SU-DHL-6 (cell line): ENCODE data around the gene RWDD4.

ENCODE experiments used
- H2AFZ ChIP-seq: fragments of 200-600 bp; sonication (generic); 2 replicates; pipeline ENCODE4 v1.6.1; 2014; ENCODE audit warnings: low read depth, mild to moderate bottlenecking, moderate library complexity, mixed read lengths, antibody characterized with exemption, low read length; ENCODE audit not compliant: severe bottlenecking
- H3F3A ChIP-seq: fragments of 200-600 bp; shearing (Covaris generic); 2 replicates; pipeline ENCODE4 v1.6.0; 2016; ENCODE audit warnings: antibody characterized with exemption, mild to moderate bottlenecking; ENCODE audit not compliant: insufficient read depth
- H3K27ac ChIP-seq: fragments of 200-600 bp; sonication (generic); 2 replicates; pipeline ENCODE4 v1.5.1; 2016; ENCODE audit warnings: low read depth, mild to moderate bottlenecking, low read length, moderate library complexity, mixed read lengths
- H3K27me3 ChIP-seq: fragments of 200-600 bp; sonication (generic), shearing (Covaris generic); 2 replicates; pipeline ENCODE4 v1.6.0; 2014; ENCODE audit warnings: mild to moderate bottlenecking, low read length
- H3K36me3 ChIP-seq: fragments of 200-600 bp; sonication (generic); 2 replicates; pipeline ENCODE4 v1.6.1; 2014; ENCODE audit warnings: mild to moderate bottlenecking, low read length, mixed read lengths
- H3K4me2 ChIP-seq: fragments of 300-600, 200-600 bp; shearing (Covaris generic), sonication (generic); 2 replicates; pipeline ENCODE4 v1.6.0; 2014; ENCODE audit warnings: low read length, low read depth, mild to moderate bottlenecking; ENCODE audit not compliant: poor library complexity, severe bottlenecking
- H3K4me3 ChIP-seq: fragments of 200-600 bp; sonication (generic); 2 replicates; pipeline ENCODE4 v1.5.1; 2014; ENCODE audit warnings: antibody characterized with exemption, low read length, mild to moderate bottlenecking, mixed read lengths; ENCODE audit not compliant: insufficient read depth, poor library complexity, severe bottlenecking
- H3K79me2 ChIP-seq: fragments of 200-600 bp; sonication (generic); 2 replicates; pipeline ENCODE4 v1.6.1; 2014; ENCODE audit warnings: mild to moderate bottlenecking, low read length, moderate library complexity; ENCODE audit not compliant: insufficient read depth
- H3K9ac ChIP-seq: fragments of 200-600 bp; sonication (generic); 2 replicates; pipeline ENCODE4 v1.7.0; 2014; ENCODE audit warnings: mild to moderate bottlenecking, low read length
- H3K9me2 ChIP-seq: fragments of 200-600 bp; sonication (generic); replicated peaks from 2 replicates; pipeline ENCODE4 v1.6.1; 2014; ENCODE audit warnings: low read length; ENCODE audit not compliant: insufficient read depth
- H3K9me3 ChIP-seq: fragments of 200-600 bp; sonication (generic); 2 replicates; pipeline ENCODE4 v1.6.1; 2014; ENCODE audit warnings: low read length, mixed read lengths; ENCODE audit not compliant: insufficient read depth
- H4K20me1 ChIP-seq: fragments of 200-600 bp; sonication (generic); 2 replicates; pipeline ENCODE4 v1.6.1; 2014; ENCODE audit warnings: low read depth, mild to moderate bottlenecking, antibody characterized with exemption, low read length, moderate library complexity, mixed read lengths
- CTCF ChIP-seq: fragments of 200-600 bp; sonication (generic); IDR thresholded peaks from one replicate; pipeline ENCODE4 v1.5.1; 2017; ENCODE audit warnings: antibody characterized with exemption, mild to moderate bottlenecking, low read length, moderate library complexity; ENCODE audit not compliant: insufficient read depth, poor library complexity, severe bottlenecking
- EZH2phosphoT487 ChIP-seq: fragments of 200-600 bp; sonication (generic), shearing (Covaris generic); conservative IDR thresholded peaks from 2 replicates; pipeline ENCODE4 v1.6.1; 2018; ENCODE audit warnings: mild to moderate bottlenecking, antibody characterized with exemption, low read length, moderate library complexity, mixed read lengths

Gene RWDD4

GRCh38 chr4:183688216-183688615 lies 29.2 kb upstream of the RWDD4 start:
- Histone ChIP-seq H3K9me3 (no peaks in the 10 kb centered on the region), H3K9me2 (no peaks in the 10 kb centered on the region), H3K4me3 (no peak overlapping the region), H3F3A (no peaks in the 10 kb centered on the region), H2AFZ (no peak overlapping the region), H3K27ac (no peak overlapping the region), H3K27me3 (no peaks in the 10 kb centered on the region), H4K20me1 (no peaks in the 10 kb centered on the region), H3K79me2 (no peaks in the 10 kb centered on the region), H3K4me2 (no peak overlapping the region), H3K9ac (no peak overlapping the region), H3K36me3 (peaks cover 19% of the 10 kb centered on the region; the same call in 1 of the 2 replicates)
- no peak for TF ChIP-seq EZH2phosphoT487
- no peak for TF ChIP-seq CTCF

GRCh38 chr4:183686461-183686860 lies 27.5 kb upstream of the RWDD4 start:
- no peak overlapping the region for H2AFZ ChIP-seq
- no peaks in the 10 kb centered on the region for H3K27me3 ChIP-seq
- no peak overlapping the region for H3K9ac ChIP-seq
- H3K27ac ChIP-seq = no peak overlapping the region
- no peaks in the 10 kb centered on the region for H3K9me3 ChIP-seq
- no peaks in the 10 kb centered on the region for H3K9me2 ChIP-seq
- no peak overlapping the region for H3K4me3 ChIP-seq
- peaks cover 19% of the 10 kb centered on the region; the same call in 1 of the 2 replicates for H3K36me3 ChIP-seq
- no peaks in the 10 kb centered on the region for H3K79me2 ChIP-seq
- no peak overlapping the region for H3K4me2 ChIP-seq
- TF ChIP-seq CTCF (no peak), EZH2phosphoT487 (no peak)
- H3F3A ChIP-seq = no peaks in the 10 kb centered on the region
- no peaks in the 10 kb centered on the region for H4K20me1 ChIP-seq

GRCh38 chr4:183681119-183681518 lies 22.1 kb upstream of the RWDD4 start:
- no peak overlapping the region for H3K4me2 ChIP-seq
- no peaks in the 10 kb centered on the region for H3K79me2 ChIP-seq
- H3K9me3 ChIP-seq = no peaks in the 10 kb centered on the region
- no peak for TF ChIP-seq EZH2phosphoT487
- no peak for TF ChIP-seq CTCF
- H3K4me3 ChIP-seq = no peak overlapping the region
- H3F3A ChIP-seq = no peaks in the 10 kb centered on the region
- H3K36me3 ChIP-seq = peaks cover 37% of the 10 kb centered on the region; the same call in 1 of the 2 replicates
- H3K9me2 ChIP-seq = no peaks in the 10 kb centered on the region
- no peaks in the 10 kb centered on the region for H3K27me3 ChIP-seq
- no peak overlapping the region for H3K9ac ChIP-seq
- no peak overlapping the region for H2AFZ ChIP-seq
- H3K27ac ChIP-seq = no peak overlapping the region
- no peaks in the 10 kb centered on the region for H4K20me1 ChIP-seq
